WTC11 (cell line): ENCODE measurements around the gene ZNF22.

Experiments used
- ATF6 ChIP-seq: sonication (generic); formaldehyde crosslinking; IDR thresholded peaks from 2 replicates; pipeline ENCODE4 v1.8.1; 2023; ENCODE audit warnings: mild to moderate bottlenecking, missing genetic modification reagents
- CREM ChIP-seq: sonication (generic); formaldehyde crosslinking; IDR thresholded peaks from 2 replicates; pipeline ENCODE4 v1.8.1; 2022; ENCODE audit warnings: mild to moderate bottlenecking, missing genetic modification reagents, moderate library complexity
- CTCF ChIP-seq: fragments of 200-600 bp; IDR thresholded peaks from 2 replicates; pipeline ENCODE4 v1.8.0; 2022; ENCODE audit warnings: antibody characterized with exemption
- FOXP1 ChIP-seq: sonication (generic); formaldehyde crosslinking; IDR thresholded peaks from 2 replicates; pipeline ENCODE4 v1.8.0; 2022; ENCODE audit warnings: missing genetic modification reagents, mild to moderate bottlenecking, moderate library complexity, borderline replicate concordance
- IRF1 ChIP-seq: sonication (generic); formaldehyde crosslinking; IDR thresholded peaks from 2 replicates; pipeline ENCODE4 v1.8.0; 2023; ENCODE audit warnings: missing genetic modification reagents
- JUN ChIP-seq: sonication (generic); formaldehyde crosslinking; IDR thresholded peaks from 2 replicates; pipeline ENCODE4 v1.8.0; 2023; ENCODE audit warnings: mild to moderate bottlenecking, missing genetic modification reagents
- MYBL2 ChIP-seq: sonication (generic); formaldehyde crosslinking; IDR thresholded peaks from 2 replicates; pipeline ENCODE4 v1.8.1; 2023; ENCODE audit warnings: mild to moderate bottlenecking, moderate library complexity, missing genetic modification reagents
- PREB ChIP-seq: sonication (generic); formaldehyde crosslinking; IDR thresholded peaks from 2 replicates; pipeline ENCODE4 v1.8.1; 2022; ENCODE audit warnings: mild to moderate bottlenecking, missing genetic modification reagents, moderate library complexity, borderline replicate concordance
- TCF7 ChIP-seq: sonication (generic); formaldehyde crosslinking; IDR thresholded peaks from 2 replicates; pipeline ENCODE4 v1.8.0; 2022; ENCODE audit warnings: mild to moderate bottlenecking, low read depth, missing genetic modification reagents, moderate library complexity
- ZNF232 ChIP-seq: sonication (generic); formaldehyde crosslinking; IDR thresholded peaks from 2 replicates; pipeline ENCODE4 v1.8.0; 2022; ENCODE audit warnings: mild to moderate bottlenecking, missing genetic modification reagents

DNA sequence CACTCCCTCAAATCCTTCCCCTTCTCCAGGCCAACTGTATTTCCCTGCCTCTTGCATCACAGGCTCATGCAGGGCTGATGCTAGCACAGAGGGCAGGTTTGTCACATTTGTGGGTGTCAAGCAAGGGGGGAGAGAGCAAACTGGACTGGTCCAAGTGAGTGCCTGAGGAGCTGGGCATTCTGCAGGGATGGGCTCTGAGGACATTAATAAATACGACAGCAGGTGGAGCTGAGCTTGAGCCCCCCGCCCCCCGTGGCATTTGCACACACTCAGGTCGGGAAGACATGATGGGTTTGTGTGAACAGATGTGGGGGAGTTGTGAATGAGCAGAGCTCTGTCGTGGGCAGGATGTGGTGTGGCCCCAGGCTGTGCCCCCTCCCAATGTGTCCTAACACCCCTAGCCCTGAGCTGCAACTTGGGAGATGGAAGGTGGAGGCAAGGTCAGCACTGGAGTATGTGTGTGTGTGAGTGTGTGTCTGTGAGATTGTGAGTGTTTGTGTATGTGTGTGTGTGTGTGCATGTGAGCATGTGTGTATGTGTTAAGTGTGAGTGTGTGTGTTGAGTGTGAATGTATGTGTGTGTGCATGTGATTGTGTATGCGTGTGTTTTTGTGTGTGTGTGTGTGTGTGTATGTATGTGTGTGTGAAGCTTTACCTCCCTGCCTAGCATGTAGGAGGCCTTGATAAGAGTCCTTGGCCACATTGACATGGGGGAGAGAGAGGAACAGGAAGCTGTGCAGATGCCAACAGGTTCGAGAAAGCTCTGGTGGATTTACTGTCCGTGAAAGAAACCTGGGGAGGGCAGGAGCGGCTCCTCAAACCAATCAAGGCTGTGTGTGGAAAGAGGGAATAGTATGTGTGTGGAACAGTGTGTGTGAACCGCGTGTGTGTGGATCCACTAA, 32.0 kb upstream of the ZNF22 start:
- TF ChIP-seq ZNF232 (no peak), PREB (CRISPR knock-in tag) (no peak), CREM (CRISPR knock-in tag) (no peak), JUN (no peak), IRF1 (no peak), TCF7 (CRISPR knock-in tag) (no peak), CTCF (no peak), FOXP1 (CRISPR knock-in tag) (no peak), ATF6 (no peak), MYBL2 (CRISPR knock-in tag) (no peak)
